Amniotic epithelial cell (primary cell): Measurements from ENCODE around the gene ARHGEF26.

Experiments
- DNase-seq: peaks from one replicate; pipeline ENCODE4 v3.0.0-alpha.2; 2010; ENCODE audit warnings: low read depth

ARHGEF26 gene

DNA sequence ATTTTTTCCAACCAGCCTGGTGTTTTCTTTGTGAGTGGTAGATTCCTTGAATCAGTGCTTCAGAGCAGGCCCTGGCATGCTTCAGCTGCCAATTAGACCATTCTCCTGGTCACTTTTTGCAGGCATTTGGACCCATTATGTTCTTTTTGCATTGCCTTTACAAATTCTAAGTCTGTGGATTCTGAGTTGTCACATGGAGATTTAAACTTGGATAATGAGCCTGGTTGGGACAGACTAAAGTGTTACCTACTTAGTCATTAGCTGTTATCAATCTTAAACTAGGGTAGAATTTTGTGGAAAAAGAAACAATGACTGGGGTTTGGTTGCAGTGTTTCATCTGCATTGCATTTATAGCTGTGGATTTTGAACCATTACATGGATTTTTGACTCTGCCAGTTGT, 40.6 kb downstream of the ARHGEF26 start:
- peak; percentile 53 for DNase-seq

- DNase-seq: no peak
These were observed 43.2 kb downstream of the ARHGEF26 start for GRCh38 chr3:154164387-154164786.

DNA sequence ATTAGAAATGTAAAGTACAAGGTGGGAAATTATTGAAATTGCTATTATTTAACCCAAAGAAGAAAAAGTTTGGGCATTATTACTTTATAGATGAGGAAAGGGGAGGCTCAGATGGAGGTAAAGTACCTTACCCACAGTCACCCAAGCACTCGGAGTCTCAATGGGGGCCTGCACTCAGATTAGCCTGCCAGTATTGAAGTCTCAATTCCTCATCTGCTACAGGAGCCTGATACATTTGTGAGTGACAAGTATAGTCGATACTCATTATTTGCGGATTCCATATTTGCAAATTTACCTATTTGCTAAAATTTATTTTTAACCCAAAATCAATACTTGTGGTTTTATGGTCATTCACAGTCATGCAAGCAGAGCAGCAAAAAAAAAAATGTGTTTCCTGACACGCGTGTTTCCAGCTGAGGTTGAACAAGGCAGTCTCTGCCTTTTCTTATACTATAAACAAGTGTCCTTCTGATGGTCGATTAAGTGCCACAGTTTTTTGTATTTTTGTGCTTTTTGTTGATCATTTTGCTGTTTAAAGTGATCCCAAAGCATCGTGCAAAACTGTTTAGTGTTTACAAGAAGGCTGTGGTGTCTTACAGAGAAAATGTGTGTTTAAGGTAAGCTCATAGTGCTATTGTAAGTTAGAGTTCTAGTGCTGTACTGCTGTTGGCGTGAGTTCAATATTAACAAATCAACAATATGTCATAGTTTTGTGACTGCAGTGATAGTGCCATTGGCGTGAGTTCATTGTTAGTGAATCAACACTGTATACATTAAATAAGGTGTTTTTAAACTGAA, 48.0 kb downstream of the ARHGEF26 start:
- no peak for DNase-seq

- DNase-seq: no peak
These were observed 48.6 kb downstream of the ARHGEF26 start for GRCh38 chr3:154169796-154170110.

DNA sequence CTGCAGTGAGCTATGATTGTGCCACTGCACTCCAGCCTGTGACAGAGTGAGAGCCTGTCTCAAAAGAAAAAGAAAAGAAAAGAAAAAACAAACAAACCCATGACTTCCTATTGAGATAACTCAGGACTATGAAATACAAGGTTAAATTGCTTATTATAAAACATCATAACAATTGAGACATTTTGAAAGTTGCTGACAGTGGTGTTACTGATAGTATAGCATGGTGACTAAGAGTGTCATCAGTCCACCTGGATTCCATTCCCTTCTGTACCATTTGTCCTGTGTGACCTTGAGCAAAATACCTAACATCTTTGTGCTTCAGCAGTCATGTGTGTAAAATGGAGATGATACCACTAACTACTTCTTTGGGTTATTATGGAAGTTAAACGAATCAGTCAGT, 49.1 kb downstream of the ARHGEF26 start:
- no peak for DNase-seq

DNA sequence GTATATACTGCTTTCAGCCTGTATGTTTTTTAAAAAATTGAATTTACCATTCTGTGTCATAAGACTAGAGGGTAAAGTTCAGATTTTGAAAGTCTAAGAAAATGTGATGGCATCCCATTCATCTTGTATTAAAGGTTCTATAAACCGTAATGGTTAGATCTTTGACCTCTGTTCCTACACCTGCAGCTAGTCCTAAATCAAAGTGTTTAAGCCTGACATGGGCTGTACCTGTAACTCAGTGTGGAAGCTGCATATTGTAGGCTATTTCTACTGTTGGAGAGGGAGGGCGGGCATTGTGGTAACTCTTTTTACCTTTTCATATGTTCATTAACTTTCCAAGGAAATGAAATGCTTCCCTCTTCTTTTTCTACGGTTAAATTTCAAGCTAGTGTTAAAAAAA, 53.9 kb downstream of the ARHGEF26 start:
- DNase-seq: no peak

GRCh38 chr3:154176036-154176435, 54.8 kb downstream of the ARHGEF26 start:
- DNase-seq: no peak

GRCh38 chr3:154177406-154177805, 56.2 kb downstream of the ARHGEF26 start:
- DNase-seq: no peak

DNA sequence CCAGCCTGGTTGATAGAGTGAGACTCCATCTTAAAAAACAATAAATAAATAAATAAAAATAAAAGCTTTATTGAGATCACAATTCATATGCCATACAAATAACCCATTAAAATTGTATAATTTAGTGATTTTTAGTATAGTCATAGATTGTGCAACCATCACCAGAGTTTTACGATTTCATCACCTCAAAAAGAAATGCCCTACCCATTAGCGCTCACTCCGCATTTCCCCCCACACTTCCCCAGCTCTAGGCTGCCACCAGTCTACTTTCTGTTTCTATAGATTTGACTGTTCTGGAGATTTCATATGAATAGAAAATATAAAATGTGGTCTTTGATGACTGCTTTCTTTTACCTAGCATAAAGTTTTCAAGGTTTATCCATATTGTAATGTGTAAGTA, 57.0 kb downstream of the ARHGEF26 start:
- peak; percentile 57 for DNase-seq

- DNase-seq: peak; percentile 86
These were observed 59.9 kb downstream of the ARHGEF26 start for GRCh38 chr3:154180836-154181691.

GRCh38 chr3:154182322-154182922, 61.2 kb downstream of the ARHGEF26 start:
- no peak for DNase-seq

- no peak for DNase-seq
These were observed 61.8 kb downstream of the ARHGEF26 start for GRCh38 chr3:154182975-154183374.

GRCh38 chr3:154184582-154184981, 63.4 kb downstream of the ARHGEF26 start:
- no peak for DNase-seq

GRCh38 chr3:154188437-154188836, 67.2 kb downstream of the ARHGEF26 start:
- DNase-seq: no peak

- DNase-seq: no peak
These were observed 67.7 kb downstream of the ARHGEF26 start for GRCh38 chr3:154188846-154189245.

- peak; percentile 34 for DNase-seq
These were observed 70.3 kb downstream of the ARHGEF26 start for GRCh38 chr3:154191520-154191919.

DNA sequence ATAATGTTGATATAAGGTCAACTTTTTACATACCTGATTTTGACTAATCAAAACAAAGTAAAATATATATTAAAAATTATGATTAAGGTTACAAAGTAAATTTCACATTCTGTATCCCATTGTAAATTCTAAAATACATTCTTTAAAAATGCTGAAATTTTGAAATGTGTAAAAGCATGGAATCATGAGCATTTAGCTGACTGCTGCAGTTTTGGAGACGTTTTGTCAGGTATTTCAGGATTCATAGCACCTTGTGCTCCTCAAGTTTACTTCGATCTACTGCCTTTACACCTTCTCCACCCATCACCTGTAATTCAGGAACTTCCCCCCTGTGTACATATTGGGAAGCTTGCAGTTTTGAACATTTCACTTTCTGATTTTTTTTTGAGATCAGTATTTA, 71.0 kb downstream of the ARHGEF26 start:
- DNase-seq: no peak

GRCh38 chr3:154193000-154193615, 71.9 kb downstream of the ARHGEF26 start:
- DNase-seq: no peak

- no peak for DNase-seq
These were observed 73.7 kb downstream of the ARHGEF26 start for GRCh38 chr3:154194877-154195276.

GRCh38 chr3:154195620-154196356, 74.6 kb downstream of the ARHGEF26 start:
- DNase-seq: no peak

GRCh38 chr3:154197751-154198150, 76.6 kb downstream of the ARHGEF26 start:
- DNase-seq: no peak

GRCh38 chr3:154209499-154209898, 88.3 kb downstream of the ARHGEF26 start:
- DNase-seq: no peak
